H9 (cell line): ENCODE results near the gene ADAD2. TPM values are rescaled to one million over a fixed set of nuclear protein-coding genes. Genes with fewer than 3 reads are reported as not detected.

Experiments
- DNase-seq: peaks from one replicate; pipeline ENCODE4 v3.0.0-alpha.2; 2017
- H2AFZ ChIP-seq: one replicate; pipeline ENCODE4 v1.6.1; 2013; ENCODE audit warnings: mild to moderate bottlenecking, low read length, control low read depth, moderate library complexity
- H2AK5ac ChIP-seq: 2 replicates; pipeline ENCODE4 v1.6.1; 2013; ENCODE audit warnings: low read length, control low read depth, mixed read lengths; ENCODE audit not compliant: insufficient read length
- H2BK120ac ChIP-seq: one replicate; pipeline ENCODE4 v1.6.1; 2013; ENCODE audit warnings: low read depth, mild to moderate bottlenecking, low read length, control low read depth, inconsistent platforms; ENCODE audit not compliant: poor library complexity, severe bottlenecking
- H2BK12ac ChIP-seq: 2 replicates; pipeline ENCODE4 v1.6.1; 2013; ENCODE audit warnings: low read length, control low read depth, mixed read lengths, low read depth; ENCODE audit not compliant: insufficient read length
- H2BK15ac ChIP-seq: 2 replicates; pipeline ENCODE4 v1.6.1; 2013; ENCODE audit warnings: low read depth, low read length, control low read depth
- H2BK20ac ChIP-seq: one replicate; pipeline ENCODE4 v1.6.1; 2013; ENCODE audit warnings: low read depth, mild to moderate bottlenecking, low read length, control low read depth, inconsistent platforms; ENCODE audit not compliant: poor library complexity, severe bottlenecking
- H2BK5ac ChIP-seq: 2 replicates; pipeline ENCODE4 v1.6.1; 2013; ENCODE audit warnings: low read length, control low read depth, mixed read lengths; ENCODE audit not compliant: insufficient read length
- H3K14ac ChIP-seq: 2 replicates; pipeline ENCODE4 v1.6.1; 2013; ENCODE audit warnings: low read length, control low read depth; ENCODE audit not compliant: insufficient read depth
- H3K18ac ChIP-seq: 2 replicates; pipeline ENCODE4 v1.6.1; 2013; ENCODE audit warnings: low read depth, mild to moderate bottlenecking, mixed read lengths, low read length, control low read depth; ENCODE audit not compliant: insufficient read length
- H3K23ac ChIP-seq: 2 replicates; pipeline ENCODE4 v1.6.1; 2013; ENCODE audit warnings: low read length, control low read depth, mixed read lengths, low read depth; ENCODE audit not compliant: insufficient read length
- H3K23me2 ChIP-seq: 2 replicates; pipeline ENCODE4 v1.6.1; 2013; ENCODE audit warnings: low read depth, mild to moderate bottlenecking, mixed read lengths, low read length, control low read depth; ENCODE audit not compliant: insufficient read length, poor library complexity, severe bottlenecking
- H3K27ac ChIP-seq: 2 replicates; pipeline ENCODE4 v1.5.1; 2013; ENCODE audit warnings: low read length, control low read depth, mixed read lengths, low read depth; ENCODE audit not compliant: insufficient read length
- H3K27me3 ChIP-seq: 2 replicates; pipeline ENCODE4 v1.6.1; 2013; ENCODE audit warnings: low read length, control low read depth, inconsistent platforms; ENCODE audit not compliant: insufficient read depth
- H3K4ac ChIP-seq: 2 replicates; pipeline ENCODE4 v1.6.1; 2013; ENCODE audit warnings: low read depth, mild to moderate bottlenecking, control low read depth, inconsistent platforms, low read length, moderate library complexity
- H3K4me1 ChIP-seq: 2 replicates; pipeline ENCODE4 v1.6.1; 2013; ENCODE audit warnings: low read length, control low read depth, inconsistent platforms; ENCODE audit not compliant: insufficient read depth
- H3K4me2 ChIP-seq: 2 replicates; pipeline ENCODE4 v1.6.1; 2013; ENCODE audit warnings: low read length, control low read depth, mixed read lengths; ENCODE audit not compliant: insufficient read length, insufficient read depth
- H3K56ac ChIP-seq: 2 replicates; pipeline ENCODE4 v1.6.1; 2013; ENCODE audit warnings: low read depth, mild to moderate bottlenecking, mixed read lengths, low read length, control low read depth; ENCODE audit not compliant: insufficient read length
- H3K79me1 ChIP-seq: 2 replicates; pipeline ENCODE4 v1.6.1; 2013; ENCODE audit warnings: low read depth, mild to moderate bottlenecking, moderate library complexity, low read length, control low read depth, inconsistent platforms; ENCODE audit not compliant: insufficient read depth, poor library complexity, severe bottlenecking
- H3K79me2 ChIP-seq: 2 replicates; pipeline ENCODE4 v1.6.1; 2013; ENCODE audit warnings: low read length, control low read depth, inconsistent platforms; ENCODE audit not compliant: insufficient read depth
- H3K9ac ChIP-seq: 2 replicates; pipeline ENCODE4 v1.6.1; 2013; ENCODE audit warnings: low read length, control low read depth, mixed read lengths; ENCODE audit not compliant: insufficient read length; ENCODE audit errors: extremely low read depth
- H3K9me3 ChIP-seq: one replicate; pipeline ENCODE4 v1.6.1; 2013; ENCODE audit warnings: low read depth, low read length, inconsistent platforms; ENCODE audit not compliant: control insufficient read depth
- H3T11ph ChIP-seq: one replicate; pipeline ENCODE4 v1.6.1; 2013; ENCODE audit warnings: mild to moderate bottlenecking, low read length, control low read depth, inconsistent platforms
- H4K20me1 ChIP-seq: one replicate; pipeline ENCODE4 v1.6.1; 2013; ENCODE audit not compliant: control insufficient read depth, insufficient read length, insufficient read depth
- H4K5ac ChIP-seq: 2 replicates; pipeline ENCODE4 v1.6.1; 2013; ENCODE audit warnings: low read depth, mild to moderate bottlenecking, mixed read lengths, low read length, control low read depth; ENCODE audit not compliant: insufficient read length
- H4K8ac ChIP-seq: replicated peaks from 2 replicates; pipeline ENCODE4 v1.6.1; 2013; ENCODE audit warnings: low read length, control low read depth, mixed read lengths, low read depth; ENCODE audit not compliant: insufficient read length
- H4K91ac ChIP-seq: 2 replicates; pipeline ENCODE4 v1.6.1; 2013; ENCODE audit warnings: low read depth, mild to moderate bottlenecking, moderate library complexity, mixed read lengths, low read length, control low read depth; ENCODE audit not compliant: insufficient read length
- H3K27ac Mint-ChIP-seq, 3 experiments: 2 replicates in 2 of 3; 3 replicates in 1 of 3; pipeline ENCODE4 v1.8.0; 2020 to 2021; ENCODE audit warnings: mixed read lengths in 3 of 3, mild to moderate bottlenecking in 1 of 3, moderate library complexity in 1 of 3
- H3K27me3 Mint-ChIP-seq: 2 replicates; pipeline ENCODE4 v1.8.0; 2021; ENCODE audit warnings: low read depth, mild to moderate bottlenecking, moderate library complexity, mixed read lengths
- H3K36me3 Mint-ChIP-seq, 3 experiments: 2 replicates in 2 of 3; 3 replicates in 1 of 3; pipeline ENCODE4 v1.8.0; 2020 to 2021; ENCODE audit warnings: low read depth in 3 of 3, mixed read lengths in 3 of 3; ENCODE audit not compliant: insufficient read depth in 1 of 3
- H3K4me1 Mint-ChIP-seq, 2 experiments: 2 replicates each; pipeline ENCODE4 v1.8.0; 2020; ENCODE audit warnings: mixed read lengths in 2 of 2
- H3K4me3 Mint-ChIP-seq, 2 experiments: 2 replicates in 1 of 2; 3 replicates in 1 of 2; pipeline ENCODE4 v1.8.0; 2020 to 2021; ENCODE audit warnings: mild to moderate bottlenecking in 2 of 2, mixed read lengths in 2 of 2, moderate library complexity in 1 of 2
- H3K9me3 Mint-ChIP-seq, 2 experiments: 2 replicates in 1 of 2; 3 replicates in 1 of 2; pipeline ENCODE4 v1.8.0; 2020; ENCODE audit warnings: mild to moderate bottlenecking in 2 of 2, mixed read lengths in 2 of 2, moderate library complexity in 1 of 2
- WGBS: extraction: QIAGEN DNeasy Blood & Tissue Kit; methylation state at CpG from one replicate; pipeline ENCODE4 v1.1.7; 2013; ENCODE audit warnings: missing lambda C conversion rate, low lambda C conversion rate, mixed read lengths; ENCODE audit not compliant: insufficient read length; ENCODE audit errors: extremely low coverage; 5-methylcytosine and 5-hydroxymethylcytosine counted together
- total RNA-seq: library from RNA; stranded (reverse); gene quantifications from 2 replicates; pipeline ENCODE4 v1.2.1, GENCODE V29; 2021
- TF ChIP-seq, protein P1 (sequence below): fragments of 200-600 bp; sonication (generic); conservative IDR thresholded peaks from 3 replicates; pipeline ENCODE4 v1.8.0; 2021; ENCODE audit warnings: antibody characterized with exemption, mild to moderate bottlenecking

The ADAD2 gene
- total RNA-seq, 1 experiment from 2014 or later, result 1.0 TPM

DNA sequence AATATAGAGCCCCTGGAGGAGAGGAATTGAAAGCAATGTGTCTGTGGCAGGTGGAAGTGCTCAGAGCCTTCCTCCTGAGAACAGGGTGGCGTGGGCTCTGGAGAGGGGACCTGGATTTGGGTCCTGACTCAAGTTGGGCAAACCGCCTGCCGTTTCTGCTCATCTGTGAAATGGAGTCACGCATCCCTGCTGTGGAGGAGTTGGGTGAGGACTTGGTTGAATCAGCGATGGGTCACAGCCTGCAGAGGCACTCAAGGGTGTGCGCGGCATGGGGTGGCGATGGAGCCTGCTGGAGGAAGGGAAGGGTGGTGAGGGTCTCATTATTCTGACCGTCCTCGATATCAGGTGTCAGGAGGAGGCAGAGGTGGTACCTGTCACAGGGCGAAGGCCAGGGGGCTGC lies 3.1 kb downstream of the ADAD2 start:
- Histone ChIP-seq H3K18ac (no peak overlapping the region), H3K27me3 (no peaks in the 10 kb centered on the region), H2BK120ac (no peak overlapping the region), H2BK12ac (no peak overlapping the region), H3K27ac (no peak overlapping the region), H3K9me3 (no peaks in the 10 kb centered on the region), H4K20me1 (no peaks in the 10 kb centered on the region), H3K14ac (no peak overlapping the region), H3K4ac (no peak overlapping the region), H2BK15ac (no peak overlapping the region), H3K4me2 (no peak overlapping the region), H4K91ac (no peak overlapping the region), H3K9ac (no peak overlapping the region), H2BK20ac (no peak overlapping the region), H3K23me2 (no peaks in the 10 kb centered on the region), H3K23ac (no peak overlapping the region), H2BK5ac (no peak overlapping the region), H3T11ph (no peak overlapping the region), H3K56ac (no peak overlapping the region), H3K4me1 (no peaks in the 10 kb centered on the region), H2AFZ (no peak overlapping the region), H2AK5ac (no peak overlapping the region), H3K79me2 (no peaks in the 10 kb centered on the region), H4K5ac (no peak overlapping the region), H4K8ac (no peak overlapping the region), H3K79me1 (no peaks in the 10 kb centered on the region)
- Mint-ChIP-seq H3K27ac (peak overlapping the region in 1 of 3 experiments; percentile 25; a peak in 3 of 7 replicates), H3K36me3 (no peaks in the 10 kb centered on the region), H3K4me3 (no peak overlapping the region), H3K9me3 (no peaks in the 10 kb centered on the region; a peak in 1 of 5 replicates), H3K27me3 (peaks cover 4% of the 10 kb centered on the region; the same call in 1 of the 2 replicates), H3K4me1 (peaks cover 4 to 22% of the 10 kb centered on the region in 2 experiments; a peak in 3 of 4 replicates)
- TF ChIP-seq, protein P1, sequence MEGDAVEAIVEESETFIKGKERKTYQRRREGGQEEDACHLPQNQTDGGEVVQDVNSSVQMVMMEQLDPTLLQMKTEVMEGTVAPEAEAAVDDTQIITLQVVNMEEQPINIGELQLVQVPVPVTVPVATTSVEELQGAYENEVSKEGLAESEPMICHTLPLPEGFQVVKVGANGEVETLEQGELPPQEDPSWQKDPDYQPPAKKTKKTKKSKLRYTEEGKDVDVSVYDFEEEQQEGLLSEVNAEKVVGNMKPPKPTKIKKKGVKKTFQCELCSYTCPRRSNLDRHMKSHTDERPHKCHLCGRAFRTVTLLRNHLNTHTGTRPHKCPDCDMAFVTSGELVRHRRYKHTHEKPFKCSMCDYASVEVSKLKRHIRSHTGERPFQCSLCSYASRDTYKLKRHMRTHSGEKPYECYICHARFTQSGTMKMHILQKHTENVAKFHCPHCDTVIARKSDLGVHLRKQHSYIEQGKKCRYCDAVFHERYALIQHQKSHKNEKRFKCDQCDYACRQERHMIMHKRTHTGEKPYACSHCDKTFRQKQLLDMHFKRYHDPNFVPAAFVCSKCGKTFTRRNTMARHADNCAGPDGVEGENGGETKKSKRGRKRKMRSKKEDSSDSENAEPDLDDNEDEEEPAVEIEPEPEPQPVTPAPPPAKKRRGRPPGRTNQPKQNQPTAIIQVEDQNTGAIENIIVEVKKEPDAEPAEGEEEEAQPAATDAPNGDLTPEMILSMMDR, result no peak
- no peak for DNase-seq
- no CpG with 5 or more reads among the region's 11 CpGs for WGBS
